ENCODE data around the gene FAM3D. TPM values are rescaled to one million over a fixed set of nuclear protein-coding genes. Genes with fewer than 3 reads are reported as not detected.

FAM3D gene
- total and polyA plus RNA-seq, 3 donors from 2014 or later: 0.19 to 0.41 TPM; not detected in 1

- TF ChIP-seq POLR2A (IDR thresholded peaks at IDR 0.05): no peak
- TF ChIP-seq CTCF (IDR thresholded peaks at IDR 0.05): no peak
- Histone ChIP-seq H3K9me3 (no peaks in the 10 kb centered on the region), H3K36me3 (ENCODE audit: low read depth, missing control alignments) (no peaks in the 10 kb centered on the region), H3K4me3 (no peak overlapping the region), H3K27me3 (no peaks in the 10 kb centered on the region), H3K4me1 (peaks cover 42% of the 10 kb centered on the region), H3K27ac (peak overlapping the region; percentile 12 to 85)
- 72 to 81% methylated on average over 2 of the region's 2 CpGs for WGBS, 2 donors
- no peak for DNase-seq
- intact Hi-C loops (cut with DNase I; ENCODE audit: low total_unique reads): loop anchor here (2.0 kb wide), 1 partner anchor 61 kb away; no protein-coding TSS in a partner anchor
These were observed 36.9 kb downstream of the FAM3D start for GRCh38 chr3:58629629-58630028.

- intact Hi-C loops (cut with DNase I; ENCODE audit: low total_unique reads): no loop called here
- H3K4me3 ChIP-seq: no peak overlapping the region
- DNase-seq: peak; percentile 55
- H3K36me3 ChIP-seq (ENCODE audit: low read depth, missing control alignments): no peaks in the 10 kb centered on the region
- TF ChIP-seq POLR2A (IDR thresholded peaks at IDR 0.05) (no peak), CTCF (IDR thresholded peaks at IDR 0.05) (no peak)
- H3K27me3 ChIP-seq: no peaks in the 10 kb centered on the region
- H3K9me3 ChIP-seq: no peaks in the 10 kb centered on the region
- peaks cover 42% of the 10 kb centered on the region for H3K4me1 ChIP-seq
- 25 to 34% methylated on average over 13 of the region's 13 CpGs for WGBS, 2 donors
- H3K27ac ChIP-seq: peak overlapping the region; percentile 12 to 85
These were observed 37.6 kb downstream of the FAM3D start for GRCh38 chr3:58628823-58629562.

GRCh38 chr3:58627941-58628340 lies 38.6 kb downstream of the FAM3D start:
- 48 to 79% methylated on average over 6 of the region's 6 CpGs for WGBS, 2 donors
- H3K27ac ChIP-seq: peak overlapping the region in 1 of 2 donors; percentile 85
- no peak for TF ChIP-seq POLR2A (IDR thresholded peaks at IDR 0.05)
- no peak for TF ChIP-seq CTCF (IDR thresholded peaks at IDR 0.05)
- intact Hi-C loops (cut with DNase I; ENCODE audit: low total_unique reads): no loop called here
- DNase-seq: no peak
- no peaks in the 10 kb centered on the region for H3K36me3 ChIP-seq (ENCODE audit: low read depth, missing control alignments)
- H3K9me3 ChIP-seq: no peaks in the 10 kb centered on the region
- no peaks in the 10 kb centered on the region for H3K27me3 ChIP-seq
- H3K4me1 ChIP-seq: peaks cover 42% of the 10 kb centered on the region
- H3K4me3 ChIP-seq: no peak overlapping the region

- 33 to 40% methylated on average over 3 of the region's 3 CpGs for WGBS, 2 donors
- DNase-seq: peak; percentile 78
- Histone ChIP-seq H3K27ac (peak overlapping the region in 1 of 2 donors; percentile 85), H3K36me3 (ENCODE audit: low read depth, missing control alignments) (no peaks in the 10 kb centered on the region), H3K27me3 (no peaks in the 10 kb centered on the region), H3K4me3 (no peak overlapping the region), H3K9me3 (no peaks in the 10 kb centered on the region), H3K4me1 (peaks cover 42% of the 10 kb centered on the region)
- intact Hi-C loops (cut with DNase I; ENCODE audit: low total_unique reads): no loop called here
- TF ChIP-seq POLR2A (IDR thresholded peaks at IDR 0.05) (no peak), CTCF (IDR thresholded peaks at IDR 0.05) (no peak)
These were observed 39.0 kb downstream of the FAM3D start for GRCh38 chr3:58627570-58627885.

All from testis (tissue), 3 donors.